HepG2 (cell line): ENCODE data around the gene RBM47. TPM values are rescaled to one million over a fixed set of nuclear protein-coding genes. Genes with fewer than 3 reads are reported as not detected.
A peak's percentile ranks its signal among the peaks of the same experiment; 100 is the strongest.

Source experiments
- ATAC-seq: fragments of 200-7000 bp; cut with Tn5 transposase; 3 replicates; pipeline ENCODE4 v1.9.1; 2020; ENCODE audit warnings: mild to moderate bottlenecking, moderate library complexity
- BruUV-seq: library from RNA; stranded (reverse); fragments of 400-500 nt; replicated peaks from 2 replicates; lab custom pipeline; 2021; lab: Mats Ljungman, UMichigan
- CTCF ChIA-PET: fragments of 300-600 bp; formaldehyde crosslinking; extraction: SDS; loops from one replicate; lab custom pipeline; 2021; ENCODE audit warnings: low total read pairs, inconsistent platforms, low intra/inter-chr PET ratio; lab: Yijun Ruan, JAX
- POLR2A ChIA-PET: fragments of 350-600 bp; sonication (Branson Sonifier 250); formaldehyde crosslinking; loops from one replicate; lab custom pipeline; 2020; ENCODE audit warnings: antibody characterized with exemption, inconsistent platforms; lab: Yijun Ruan, JAX
- DNase-seq: peaks from one replicate; pipeline ENCODE4 v3.0.0-alpha.2; 2015; ENCODE audit warnings: low spot score
- FAIRE-seq: peaks from 3 replicates; lab custom pipeline; 2011; peaks lifted over from hg19 to GRCh38; lab: Jason Lieb, UNC
- H2AFZ ChIP-seq: one replicate; pipeline ENCODE4 v1.6.1; 2011; ENCODE audit warnings: low read length, inconsistent platforms
- H3K27ac ChIP-seq: fragments of 300-600 bp; 3 replicates; pipeline ENCODE4 v1.8.0; 2011; ENCODE audit warnings: mixed run types, mild to moderate bottlenecking, mixed read lengths, low read length, inconsistent platforms; ENCODE audit not compliant: insufficient read depth; ENCODE audit errors: extremely low read length
- H3K27me3 ChIP-seq, 2 experiments: fragments of 200-600 bp in 1 of 2; 2 replicates in 1 of 2; 3 replicates in 1 of 2; pipeline versions ENCODE4 v1.6.0 to v1.8.0; 2011; ENCODE audit warnings: low read length in 2 of 2, mild to moderate bottlenecking in 2 of 2, moderate library complexity in 2 of 2, inconsistent platforms in 1 of 2; ENCODE audit not compliant: insufficient read depth in 2 of 2, control insufficient read depth in 1 of 2
- H3K36me3 ChIP-seq, 2 experiments: fragments of 200-600 bp in 1 of 2; replicated peaks in 1 of 2; 2 replicates in 1 of 2; 3 replicates in 1 of 2; pipeline versions ENCODE4 v1.5.1 to v1.8.0; 2011; ENCODE audit warnings: low read length in 2 of 2, inconsistent platforms in 1 of 2; ENCODE audit not compliant: insufficient read depth in 2 of 2, control insufficient read depth in 1 of 2
- H3K4me1 ChIP-seq: 2 replicates; pipeline ENCODE4 v1.5.1; 2012; ENCODE audit warnings: low read length, inconsistent platforms; ENCODE audit not compliant: insufficient read depth
- H3K4me2 ChIP-seq: 2 replicates; pipeline ENCODE4 v1.6.0; 2011; ENCODE audit warnings: low read depth, low read length, inconsistent platforms
- H3K4me3 ChIP-seq, 3 experiments: fragments of 200-600 bp in 1 of 3; sonication (generic), shearing (Covaris generic) in 1 of 3; replicated peaks in 1 of 3; 2 replicates each; pipeline ENCODE4 v1.5.1; 2011 to 2016; ENCODE audit warnings: low read length in 3 of 3, inconsistent platforms in 2 of 3, low read depth in 2 of 3, mild to moderate bottlenecking in 2 of 3, control low read depth in 1 of 3, mixed read lengths in 1 of 3; ENCODE audit not compliant: insufficient read depth in 1 of 3
- H3K79me2 ChIP-seq: one replicate; pipeline ENCODE4 v1.6.1; 2011; ENCODE audit warnings: low read length, inconsistent platforms; ENCODE audit not compliant: insufficient read depth
- H3K9ac ChIP-seq: 2 replicates; pipeline ENCODE4 v1.6.0; 2011; ENCODE audit warnings: mild to moderate bottlenecking, low read depth, low read length, inconsistent platforms; ENCODE audit not compliant: insufficient read depth
- H3K9me3 ChIP-seq: 2 replicates; pipeline ENCODE4 v1.5.1; 2012; ENCODE audit warnings: mild to moderate bottlenecking, low read length
- H4K20me1 ChIP-seq: 2 replicates; pipeline ENCODE4 v1.6.0; 2011; ENCODE audit warnings: inconsistent platforms, mild to moderate bottlenecking, low read length, moderate library complexity; ENCODE audit not compliant: insufficient read depth
- AGO2 ChIP-seq: fragments of 200-400 bp; formaldehyde crosslinking; optimal IDR thresholded peaks from 2 replicates; pipeline ENCODE3; 2017; ENCODE audit warnings: mild to moderate bottlenecking, low read depth, low read length, moderate library complexity
- GZF1 ChIP-seq: sonication (generic); formaldehyde crosslinking; IDR thresholded peaks from 2 replicates; pipeline ENCODE4 v1.5.1; 2020; ENCODE audit warnings: mild to moderate bottlenecking, missing genetic modification reagents
- LCORL ChIP-seq, 2 experiments: fragments of 450-650 bp in 1 of 2; sonication (generic) in 1 of 2; formaldehyde crosslinking in 1 of 2; IDR thresholded peaks; 2 replicates each; pipeline versions ENCODE4 v1.5.0 to v1.6.1; 2017 to 2020; ENCODE audit warnings: antibody characterized with exemption in 1 of 2, missing genetic modification reagents in 1 of 2
- SRSF9 ChIP-seq: fragments of 200-400 bp; formaldehyde crosslinking; IDR thresholded peaks from 2 replicates; pipeline ENCODE4 v1.6.1; 2018; ENCODE audit warnings: borderline replicate concordance, mild to moderate bottlenecking, low read depth, low read length; ENCODE audit not compliant: insufficient read depth, poor library complexity, severe bottlenecking
- ZFP1 ChIP-seq: IDR thresholded peaks from 2 replicates; pipeline ENCODE4 v1.6.1; 2016
- ZFP37 ChIP-seq: sonication (generic); formaldehyde crosslinking; IDR thresholded peaks from 2 replicates; pipeline ENCODE4 v1.4.0; 2020; ENCODE audit warnings: missing genetic modification reagents, borderline replicate concordance
- ZNF33B ChIP-seq: sonication (generic); formaldehyde crosslinking; IDR thresholded peaks from 2 replicates; pipeline ENCODE4 v1.5.1; 2020; ENCODE audit warnings: mild to moderate bottlenecking, missing genetic modification reagents
- ZNF484 ChIP-seq: sonication (generic); formaldehyde crosslinking; IDR thresholded peaks from 2 replicates; pipeline ENCODE4 v1.5.1; 2020; ENCODE audit warnings: mild to moderate bottlenecking, low read depth, missing genetic modification reagents, borderline replicate concordance
- ZNF629 ChIP-seq: sonication (generic); formaldehyde crosslinking; conservative IDR thresholded peaks from 2 replicates; pipeline ENCODE4 v1.5.0; 2020; ENCODE audit warnings: missing genetic modification reagents
- ZSCAN25 ChIP-seq: sonication (generic); formaldehyde crosslinking; IDR thresholded peaks from 2 replicates; pipeline ENCODE4 v1.8.0; 2022; ENCODE audit warnings: mild to moderate bottlenecking, missing genetic modification reagents
- WGBS: methylation state at CpG from one replicate; pipeline ENCODE4 v1.1.6; 2017; ENCODE audit warnings: low lambda C conversion rate; 5-methylcytosine and 5-hydroxymethylcytosine counted together
- in situ Hi-C: cut with HindIII; loops from 2 replicates; pipeline ENCODE4 v1.10.0; 2017; ENCODE audit warnings: low pct_unique_long_range_greater_than_20kb; ENCODE audit not compliant: extremely low pct_ligation_motif_present
- intact Hi-C: fragments of 100-400 bp; cut with micrococcal nuclease; formaldehyde crosslinking; loops from one replicate; pipeline ENCODE4 v1.10.0; 2022; ENCODE audit not compliant: unreplicated experiment
- polyA plus RNA-seq, 8 experiments: library from polyadenylated mRNA; depleted of rRNA in 3 of 8; stranded (reverse) in 7 of 8; unstranded in 1 of 8; fragments of >200 nt; fragmentation: Illumina TruSeq in 4 of 8; extraction: Trizol in 4 of 8; gene quantifications; 2 replicates each; pipeline versions ENCODE4 v1.2.1 to v1.2.3, GENCODE V29; 2011 to 2016; ENCODE audit warnings: low read depth in 4 of 8, missing spikeins in 1 of 8, mixed read lengths in 1 of 8; ENCODE audit not compliant: insufficient read depth in 1 of 8
- total RNA-seq, 5 experiments: library from RNA; depleted of rRNA; stranded (reverse); fragments of >200 nt; fragmentation: Illumina TruSeq; extraction: Trizol; gene quantifications; 2 replicates each; pipeline ENCODE4 v1.2.3, GENCODE V29; 2016; ENCODE audit warnings: low read depth in 1 of 5
- TF ChIP-seq, protein P1 (sequence below), 2 experiments: sonication (generic) in 1 of 2; formaldehyde crosslinking in 1 of 2; IDR thresholded peaks; 2 replicates each; pipeline versions ENCODE4 v1.4.0 to v1.6.1; 2018 to 2020; ENCODE audit warnings: missing genetic modification reagents in 2 of 2, borderline replicate concordance in 1 of 2, low read depth in 1 of 2, mild to moderate bottlenecking in 1 of 2, missing biosample characterization in 1 of 2
- TF ChIP-seq, protein P2 (sequence below): sonication (generic); formaldehyde crosslinking; IDR thresholded peaks from 2 replicates; pipeline ENCODE4 v1.5.0; 2020; ENCODE audit warnings: missing genetic modification reagents

Gene RBM47
- total and polyA plus RNA-seq, 2 of the 13 experiments (the other 11 are each of a cell fraction or from before 2014, with no cell fraction given), result 1.2 to 2.5 TPM

DNA sequence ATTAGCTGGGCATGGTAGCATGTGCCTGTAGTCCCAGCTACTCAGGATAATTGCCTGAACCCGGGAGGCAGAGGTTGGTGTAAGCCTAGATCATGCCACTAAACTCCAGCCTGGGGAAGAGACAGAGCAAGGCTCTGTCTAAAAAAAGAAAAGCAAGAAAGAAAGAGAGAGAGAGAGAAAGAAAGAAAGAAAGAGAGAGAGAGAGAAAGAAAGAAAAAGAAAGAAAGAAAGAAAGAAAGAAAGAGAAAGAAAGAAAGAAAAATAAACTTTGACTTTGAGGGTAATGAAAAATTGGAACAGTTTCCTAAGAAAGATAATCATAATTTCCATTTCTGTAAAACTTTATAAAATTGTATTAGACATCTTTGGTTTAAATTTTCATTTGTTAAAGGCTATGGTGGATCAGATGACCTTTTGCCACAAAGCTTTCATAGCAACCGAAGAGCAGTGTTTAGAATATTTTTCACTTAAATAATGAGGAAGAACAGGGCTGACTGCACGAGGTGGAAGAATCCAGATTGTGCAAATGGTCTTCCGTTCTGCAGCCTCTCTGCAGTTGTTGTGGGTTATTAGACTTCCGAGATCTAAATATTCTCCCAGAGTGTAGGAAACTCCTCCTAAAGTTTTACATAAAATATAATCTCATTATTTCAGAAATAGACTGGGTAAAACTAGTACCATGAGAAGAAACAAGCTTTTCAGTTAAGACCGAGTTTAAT is 55.9 kb downstream of the RBM47 start:
- Histone ChIP-seq H3K4me2 (no peak overlapping the region), H3K4me1 (peaks cover 30% of the 10 kb centered on the region), H3K4me3 (no peak overlapping the region), H3K36me3 (no peaks in the 10 kb centered on the region), H3K27ac (no peak overlapping the region), H3K9ac (no peak overlapping the region), H2AFZ (no peak overlapping the region), H3K9me3 (no peaks in the 10 kb centered on the region), H3K27me3 (no peaks in the 10 kb centered on the region), H3K79me2 (no peaks in the 10 kb centered on the region), H4K20me1 (no peaks in the 10 kb centered on the region)
- intact Hi-C loops (no loop called here), in situ Hi-C loops (no loop called here)
- POLR2A ChIA-PET, result no interaction called here
- CTCF ChIA-PET, result no interaction called here
- no TSS peak for BruUV-seq
- WGBS, result 34% methylated on average over 6 of the region's 6 CpGs
- ATAC-seq, result no peak
- TF ChIP-seq SRSF9, result peak; percentile 46
- no peak for TF ChIP-seq GZF1
- TF ChIP-seq, protein P1, sequence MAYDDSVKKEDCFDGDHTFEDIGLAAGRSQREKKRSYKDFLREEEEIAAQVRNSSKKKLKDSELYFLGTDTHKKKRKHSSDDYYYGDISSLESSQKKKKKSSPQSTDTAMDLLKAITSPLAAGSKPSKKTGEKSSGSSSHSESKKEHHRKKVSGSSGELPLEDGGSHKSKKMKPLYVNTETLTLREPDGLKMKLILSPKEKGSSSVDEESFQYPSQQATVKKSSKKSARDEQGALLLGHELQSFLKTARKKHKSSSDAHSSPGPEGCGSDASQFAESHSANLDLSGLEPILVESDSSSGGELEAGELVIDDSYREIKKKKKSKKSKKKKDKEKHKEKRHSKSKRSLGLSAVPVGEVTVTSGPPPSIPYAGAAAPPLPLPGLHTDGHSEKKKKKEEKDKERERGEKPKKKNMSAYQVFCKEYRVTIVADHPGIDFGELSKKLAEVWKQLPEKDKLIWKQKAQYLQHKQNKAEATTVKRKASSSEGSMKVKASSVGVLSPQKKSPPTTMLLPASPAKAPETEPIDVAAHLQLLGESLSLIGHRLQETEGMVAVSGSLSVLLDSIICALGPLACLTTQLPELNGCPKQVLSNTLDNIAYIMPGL (CRISPR knock-in tag; IDR thresholded peaks at IDR 0.05; ENCODE audit: borderline replicate concordance in 1 of 2, low read depth in 1 of 2), result no peak
- DNase-seq, result no peak
- no peak for FAIRE-seq

DNA sequence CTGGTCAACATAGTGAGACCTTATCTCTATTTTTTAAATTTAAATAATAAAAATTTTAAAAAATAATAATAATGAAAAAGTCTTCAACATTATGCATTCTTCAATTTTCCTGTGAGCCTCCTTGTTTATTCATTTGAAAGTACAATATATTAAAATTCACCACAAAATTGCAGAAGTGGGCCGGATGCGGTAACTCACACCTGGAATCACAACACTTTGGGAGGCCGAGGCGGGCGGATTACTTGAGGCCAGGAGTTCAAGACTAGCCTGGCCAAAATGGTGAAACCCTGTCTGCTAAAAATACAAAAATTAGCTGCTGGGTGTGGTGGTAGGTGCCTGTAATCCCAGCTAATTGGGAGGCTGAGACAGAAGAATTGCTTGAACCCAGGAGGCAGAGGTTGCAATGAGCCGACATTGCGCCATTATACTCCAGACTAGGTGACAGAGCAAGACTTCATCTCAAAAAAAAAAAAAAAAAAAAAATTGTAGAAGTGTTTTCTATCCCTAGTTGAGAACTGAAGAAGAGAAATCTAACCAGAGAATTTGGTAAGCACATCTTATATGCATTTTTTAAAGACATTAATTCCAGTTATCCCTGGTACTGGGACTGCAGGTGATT is 56.9 kb downstream of the RBM47 start:
- no peak for ATAC-seq
- FAIRE-seq, result no peak
- intact Hi-C loops (no loop called here), in situ Hi-C loops (no loop called here)
- no peak for DNase-seq
- H3K27ac ChIP-seq, result no peak overlapping the region
- no peaks in the 10 kb centered on the region for H3K79me2 ChIP-seq
- no peaks in the 10 kb centered on the region for H4K20me1 ChIP-seq
- peaks cover 20% of the 10 kb centered on the region for H3K4me1 ChIP-seq
- no peak overlapping the region for H3K9ac ChIP-seq
- no peak overlapping the region for H3K4me2 ChIP-seq
- WGBS, result 87% methylated on average over 7 of the region's 7 CpGs
- no peaks in the 10 kb centered on the region for H3K27me3 ChIP-seq
- H3K4me3 ChIP-seq, result no peak overlapping the region
- ChIA-PET CTCF (no interaction called here), POLR2A (no interaction called here)
- no peak overlapping the region for H2AFZ ChIP-seq
- BruUV-seq, result no TSS peak
- no peaks in the 10 kb centered on the region for H3K36me3 ChIP-seq
- H3K9me3 ChIP-seq, result no peaks in the 10 kb centered on the region
- TF ChIP-seq ZFP1 (CRISPR knock-in tag) (no peak), ZNF484 (CRISPR knock-in tag) (no peak), ZNF629 (CRISPR knock-in tag) (no peak), AGO2 (no peak), LCORL (IDR thresholded peaks at IDR 0.05) (no peak), LCORL (CRISPR knock-in tag; IDR thresholded peaks at IDR 0.05) (no peak), ZNF33B (CRISPR knock-in tag) (no peak), ZFP37 (no peak), ZSCAN25 (CRISPR knock-in tag) (no peak)
- TF ChIP-seq, protein P2, sequence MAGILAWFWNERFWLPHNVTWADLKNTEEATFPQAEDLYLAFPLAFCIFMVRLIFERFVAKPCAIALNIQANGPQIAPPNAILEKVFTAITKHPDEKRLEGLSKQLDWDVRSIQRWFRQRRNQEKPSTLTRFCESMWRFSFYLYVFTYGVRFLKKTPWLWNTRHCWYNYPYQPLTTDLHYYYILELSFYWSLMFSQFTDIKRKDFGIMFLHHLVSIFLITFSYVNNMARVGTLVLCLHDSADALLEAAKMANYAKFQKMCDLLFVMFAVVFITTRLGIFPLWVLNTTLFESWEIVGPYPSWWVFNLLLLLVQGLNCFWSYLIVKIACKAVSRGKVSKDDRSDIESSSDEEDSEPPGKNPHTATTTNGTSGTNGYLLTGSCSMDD (CRISPR knock-in tag), result no peak
